OCI-LY3 (cell line): ENCODE data around the gene USP17L12.
"Not testable (repeated sequence)": the region's sequence is repeated elsewhere in the genome, so short reads cannot be mapped to it uniquely, and the experiment has no call there.

ENCODE experiments used
- CTCF ChIP-seq: fragments of 200-600, 300-600 bp; sonication (generic); IDR thresholded peaks from 2 replicates; pipeline ENCODE4 v1.5.1; 2014; ENCODE audit warnings: antibody characterized with exemption, low read length, low read depth
- EZH2phosphoT487 ChIP-seq: fragments of 200-600 bp; shearing (Covaris generic); IDR thresholded peaks from 2 replicates; pipeline ENCODE4 v1.6.1; 2018; ENCODE audit warnings: antibody characterized with exemption, mixed run types, low read depth

- not testable (repeated sequence) for TF ChIP-seq CTCF, EZH2phosphoT487
These were observed 37.9 kb downstream of the USP17L12 start, which contains the start of gene USP17L20 for GRCh38 chr4:9257824-9258223.
